ENCODE data around the gene ARID3A. TPM values are rescaled to one million over a fixed set of nuclear protein-coding genes. Genes with fewer than 3 reads are reported as not detected.

Gene ARID3A
- polyA plus RNA-seq, 6 donors from 2014 or later: 0.13 to 1.1 (median 0.59) TPM

GRCh38 chr19:993831-994393, 68.1 kb downstream of the ARID3A start:
- H3K27ac Mint-ChIP-seq: no peak overlapping the region
- H3K4me3 Mint-ChIP-seq: no peak overlapping the region
- H3K36me3 Mint-ChIP-seq: no peaks in the 10 kb centered on the region
- H3K4me1 Mint-ChIP-seq: peaks cover 7 to 10% (median 9%) of the 10 kb centered on the region in 3 donors
- peaks cover 14 to 30% (median 22%) of the 10 kb centered on the region in 3 donors for H3K27me3 Mint-ChIP-seq
- DNase-seq (no peak), ATAC-seq (ENCODE audit: low read depth in 2 of 2) (no peak)
- no peaks in the 10 kb centered on the region for H3K9me3 Mint-ChIP-seq

GRCh38 chr19:994516-994915, 68.7 kb downstream of the ARID3A start:
- Mint-ChIP-seq H3K27ac (no peak overlapping the region), H3K4me3 (no peak overlapping the region)

GRCh38 chr19:995051-995827, 69.4 kb downstream of the ARID3A start:
- Mint-ChIP-seq H3K9me3 (no peaks in the 10 kb centered on the region), H3K36me3 (no peaks in the 10 kb centered on the region), H3K27me3 (peaks cover 19 to 40% (median 29%) of the 10 kb centered on the region in 3 donors), H3K4me3 (no peak overlapping the region), H3K4me1 (peaks cover 7 to 16% (median 11%) of the 10 kb centered on the region in 3 donors), H3K27ac (peak overlapping the region in 1 of 6 donors; percentile 47)
- ATAC-seq (ENCODE audit: low read depth in 2 of 2): no peak
- DNase-seq: no peak

More at GRCh38 chr19:994516-994915, 68.7 kb downstream of the ARID3A start:
- Mint-ChIP-seq H3K4me1 (peaks cover 7 to 16% (median 11%) of the 10 kb centered on the region in 3 donors), H3K9me3 (no peaks in the 10 kb centered on the region), H3K27me3 (peaks cover 19 to 36% (median 28%) of the 10 kb centered on the region in 3 donors), H3K36me3 (no peaks in the 10 kb centered on the region)
- ATAC-seq (ENCODE audit: low read depth in 2 of 2) (no peak), DNase-seq (no peak)

GRCh38 chr19:996051-996838, 70.4 kb downstream of the ARID3A start:
- H3K4me3 Mint-ChIP-seq: peak overlapping the region in 3 of 8 donors; percentile 27 to 67 (median 37)
- no peaks in the 10 kb centered on the region for H3K36me3 Mint-ChIP-seq
- no peaks in the 10 kb centered on the region for H3K9me3 Mint-ChIP-seq
- H3K4me1 Mint-ChIP-seq: peaks cover 10 to 19% (median 15%) of the 10 kb centered on the region in 3 donors
- DNase-seq (peak; percentile 61), ATAC-seq (ENCODE audit: low read depth in 2 of 2) (peak; percentile 49 to 77)
- peak overlapping the region; percentile 6 to 85 (median 72) for H3K27ac Mint-ChIP-seq
- H3K27me3 Mint-ChIP-seq: peaks cover 19 to 44% (median 33%) of the 10 kb centered on the region in 3 donors

GRCh38 chr19:998064-998463, 72.2 kb downstream of the ARID3A start:
- Mint-ChIP-seq H3K27ac (peak overlapping the region in 1 of 6 donors; percentile 37), H3K9me3 (no peaks in the 10 kb centered on the region), H3K27me3 (peaks cover 24 to 52% (median 44%) of the 10 kb centered on the region in 3 donors), H3K36me3 (no peaks in the 10 kb centered on the region), H3K4me1 (peaks cover 15 to 31% (median 16%) of the 10 kb centered on the region in 3 donors), H3K4me3 (peak overlapping the region in 4 of 8 donors; percentile 16 to 32 (median 24))
- ATAC-seq (ENCODE audit: low read depth in 2 of 2) (no peak), DNase-seq (no peak)

GRCh38 chr19:999379-999719, 73.5 kb downstream of the ARID3A start:
- Mint-ChIP-seq H3K27me3 (peaks cover 24 to 52% (median 45%) of the 10 kb centered on the region in 3 donors), H3K27ac (peak overlapping the region in 2 of 6 donors; percentile 47 to 75), H3K36me3 (no peaks in the 10 kb centered on the region), H3K4me3 (peak overlapping the region; percentile 42 to 80 (median 66)), H3K9me3 (no peaks in the 10 kb centered on the region), H3K4me1 (peaks cover 15 to 27% (median 16%) of the 10 kb centered on the region in 3 donors)
- no peak for DNase-seq
- ATAC-seq (ENCODE audit: low read depth in 2 of 2): no peak

GRCh38 chr19:1000095-1000494, 74.3 kb downstream of the ARID3A start, which contains the start of gene GRIN3B:
Gene GRIN3B (plus strand): TSS chr19:1000419. CDS start chr19:1000438, 19 bp downstream.
- H3K4me3 Mint-ChIP-seq: peak within 1 kb of the TSS; percentile 43 to 80 (median 66)
- H3K27ac Mint-ChIP-seq: peak within 1 kb of the TSS in 4 of 6 donors; percentile 37 to 75 (median 52)
- ATAC-seq (ENCODE audit: low read depth in 2 of 2): peak; percentile 42 to 70

GRCh38 chr19:1000591-1001537, 75.0 kb downstream of the ARID3A start:
- H3K9me3 Mint-ChIP-seq: peaks cover 0 to 1% (median 0%) of the 10 kb centered on the region in 7 donors
- no peaks in the 10 kb centered on the region for H3K36me3 Mint-ChIP-seq
- ATAC-seq (ENCODE audit: low read depth in 2 of 2): no peak
- peaks cover 15 to 27% (median 19%) of the 10 kb centered on the region in 3 donors for H3K4me1 Mint-ChIP-seq
- no peak for DNase-seq
- peak overlapping the region in 1 of 6 donors; percentile 56 for H3K27ac Mint-ChIP-seq
- H3K27me3 Mint-ChIP-seq: peaks cover 24 to 52% (median 45%) of the 10 kb centered on the region in 3 donors
- peak overlapping the region in 6 of 8 donors; percentile 45 to 69 (median 62) for H3K4me3 Mint-ChIP-seq

More at GRCh38 chr19:1000095-1000494, 74.3 kb downstream of the ARID3A start, which contains the start of gene GRIN3B:
- peaks cover 24 to 52% (median 45%) of the 10 kb centered on the region in 3 donors for H3K27me3 Mint-ChIP-seq
- H3K36me3 Mint-ChIP-seq: no peaks in the 10 kb centered on the region
- no peaks in the 10 kb centered on the region for H3K9me3 Mint-ChIP-seq
- peak; percentile 57 for DNase-seq
- peaks cover 15 to 27% (median 17%) of the 10 kb centered on the region in 3 donors for H3K4me1 Mint-ChIP-seq

GRCh38 chr19:1001538-1002166, 75.8 kb downstream of the ARID3A start:
- peaks cover 10 to 22% (median 13%) of the 10 kb centered on the region in 3 donors for H3K4me1 Mint-ChIP-seq
- H3K27me3 Mint-ChIP-seq: peaks cover 21 to 45% (median 37%) of the 10 kb centered on the region in 3 donors
- no peak overlapping the region for H3K27ac Mint-ChIP-seq
- ATAC-seq (ENCODE audit: low read depth in 2 of 2) (peak; percentile 71 to 74), DNase-seq (peak; percentile 62)
- H3K4me3 Mint-ChIP-seq: peak overlapping the region in 4 of 8 donors; percentile 19 to 69 (median 44)
- peaks cover 0 to 1% (median 0%) of the 10 kb centered on the region in 7 donors for H3K9me3 Mint-ChIP-seq
- H3K36me3 Mint-ChIP-seq: peaks cover 0 to under 1% of the 10 kb centered on the region in 2 donors

- Mint-ChIP-seq H3K27ac (no peak overlapping the region), H3K9me3 (peaks cover 0 to 1% (median 0%) of the 10 kb centered on the region in 7 donors), H3K36me3 (peaks cover 0 to 5% of the 10 kb centered on the region in 2 donors), H3K27me3 (peaks cover 18 to 36% (median 35%) of the 10 kb centered on the region in 3 donors), H3K4me1 (peaks cover 9 to 28% (median 18%) of the 10 kb centered on the region in 3 donors), H3K4me3 (no peak overlapping the region)
- no peak for DNase-seq
- no peak for ATAC-seq (ENCODE audit: low read depth in 2 of 2)
Measured at GRCh38 chr19:1002600-1002999, 76.8 kb downstream of the ARID3A start.

GRCh38 chr19:1003283-1003682, 77.4 kb downstream of the ARID3A start:
- Mint-ChIP-seq H3K27me3 (peaks cover 12 to 29% (median 28%) of the 10 kb centered on the region in 3 donors), H3K4me3 (no peak overlapping the region), H3K9me3 (peaks cover 0 to 1% (median 0%) of the 10 kb centered on the region in 7 donors), H3K27ac (no peak overlapping the region), H3K4me1 (peaks cover 7 to 28% (median 18%) of the 10 kb centered on the region in 3 donors), H3K36me3 (peaks cover 0 to 5% of the 10 kb centered on the region in 2 donors)
- DNase-seq (no peak), ATAC-seq (ENCODE audit: low read depth in 2 of 2) (no peak)
